GM19372 (cell line): ENCODE measurements around the gene SZT2.

ENCODE experiments used
- ATAC-seq: cut with Tn5 transposase; IDR thresholded peaks from one replicate; pipeline ENCODE4 v1.9.1; 2021; ENCODE audit warnings: mild to moderate bottlenecking, low read depth, moderate library complexity; ENCODE audit not compliant: unreplicated experiment

SZT2 gene

DNA sequence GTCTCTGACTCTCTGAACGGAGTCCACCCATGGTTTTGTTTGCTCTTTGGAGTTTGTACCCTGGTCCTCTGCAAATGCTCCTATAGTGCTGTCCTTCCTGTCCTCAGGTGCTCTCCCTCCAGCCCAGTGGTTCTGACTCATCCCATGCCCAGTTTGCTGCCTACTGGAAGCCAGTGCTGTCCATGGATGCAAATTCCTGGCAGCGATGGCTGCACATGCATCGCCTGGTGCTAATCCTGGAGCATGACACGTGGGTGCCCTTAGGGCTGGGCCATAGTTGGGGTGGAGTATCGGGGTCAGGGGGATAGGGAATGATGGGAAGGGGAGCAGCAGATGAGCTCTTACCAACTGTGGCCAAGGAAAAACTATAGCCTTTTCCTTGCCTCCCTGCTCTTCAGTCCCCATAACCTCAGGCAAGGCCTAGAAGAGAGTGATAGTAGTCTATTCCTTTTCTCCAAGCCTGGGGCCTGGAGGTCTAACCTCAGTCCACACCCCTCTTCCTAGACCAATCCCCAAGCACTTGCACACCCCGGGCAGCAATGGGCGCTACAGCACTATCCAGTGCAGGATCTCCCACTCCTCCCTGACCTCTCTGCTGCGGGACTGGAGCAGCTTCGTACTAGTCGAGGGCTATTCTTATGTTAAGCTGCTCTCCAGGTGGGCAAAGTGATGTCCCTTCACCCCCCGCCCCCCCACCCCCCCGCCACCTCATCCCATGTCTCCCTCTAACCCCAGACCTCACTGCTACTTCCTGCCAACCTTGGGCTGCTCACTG, 32.5 kb downstream of the SZT2 start:
- ATAC-seq: no peak

DNA sequence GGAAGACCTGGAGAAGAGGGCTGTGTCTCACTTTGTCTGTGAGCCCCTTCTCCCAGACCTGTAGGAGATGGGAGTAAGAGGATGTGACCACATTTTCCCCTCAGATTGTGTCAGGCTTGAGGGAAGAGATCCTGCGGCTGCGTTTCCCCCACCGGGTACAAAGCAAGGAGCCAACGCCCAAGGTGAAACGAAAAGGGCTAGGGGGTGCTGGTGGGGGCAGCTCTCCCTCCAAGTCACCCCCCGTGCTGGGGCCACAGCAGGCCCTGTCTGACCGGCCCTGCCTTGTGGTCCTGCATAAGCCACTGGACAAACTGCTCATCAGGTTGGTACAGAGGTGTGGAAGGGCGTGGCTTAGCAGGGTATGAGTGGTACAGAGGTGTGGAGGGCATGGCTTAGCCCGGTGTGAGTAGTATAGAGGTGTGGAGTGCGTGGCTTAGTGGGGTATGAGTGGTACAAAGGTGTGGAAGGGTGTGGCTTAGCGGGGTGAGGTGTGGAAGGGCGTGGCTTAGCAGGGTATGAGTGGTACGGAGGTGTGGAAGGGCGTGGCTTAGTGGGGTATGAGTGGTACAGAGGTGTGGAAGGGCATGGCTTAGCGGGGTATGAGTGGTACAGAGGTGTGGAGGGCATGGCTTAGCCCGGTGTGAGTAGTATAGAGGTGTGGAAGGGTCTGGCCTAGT, 33.4 kb downstream of the SZT2 start:
- no peak for ATAC-seq

DNA sequence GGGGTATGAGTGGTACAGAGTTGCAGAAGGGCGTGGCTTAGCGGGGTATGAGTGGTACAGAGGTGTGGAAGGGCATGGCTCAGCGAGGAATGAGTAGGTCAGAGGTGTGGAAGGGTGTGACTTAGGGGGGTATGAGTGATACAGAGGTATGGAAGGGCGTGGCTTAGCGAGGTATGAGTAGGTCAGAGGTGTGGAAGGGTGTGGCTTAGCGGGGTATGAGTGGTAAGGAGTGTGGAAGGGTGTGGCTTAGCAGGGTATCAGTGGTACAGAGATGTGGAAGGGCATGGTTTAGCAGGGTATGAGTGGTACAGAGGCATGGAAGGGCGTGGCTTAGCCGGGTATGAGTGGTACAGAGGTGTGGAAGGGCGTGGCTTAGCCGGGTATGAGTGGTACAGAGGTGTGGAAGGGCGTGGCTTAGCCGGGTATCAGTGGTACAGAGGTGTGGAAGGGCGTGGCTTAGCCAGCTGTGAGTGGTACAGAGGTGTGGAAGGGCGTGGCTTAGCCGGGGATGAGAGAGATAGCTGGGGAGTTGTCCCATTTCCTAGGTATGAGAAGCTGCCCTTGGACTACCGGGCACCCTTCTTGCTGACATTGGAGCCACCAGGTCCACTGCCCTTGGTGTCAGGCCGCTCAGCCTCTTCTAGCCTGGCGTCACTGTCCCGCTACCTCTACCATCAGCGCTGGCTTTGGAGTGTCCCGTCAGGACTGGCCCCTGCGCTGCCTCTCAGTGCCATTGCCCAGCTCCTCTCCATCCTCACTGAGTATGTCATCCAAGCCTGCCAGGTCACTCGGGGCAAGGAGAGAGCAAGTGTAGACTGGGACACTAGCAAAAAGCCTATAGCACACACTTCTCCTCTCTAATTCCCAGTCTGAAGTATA, 34.2 kb downstream of the SZT2 start:
- no peak for ATAC-seq

DNA sequence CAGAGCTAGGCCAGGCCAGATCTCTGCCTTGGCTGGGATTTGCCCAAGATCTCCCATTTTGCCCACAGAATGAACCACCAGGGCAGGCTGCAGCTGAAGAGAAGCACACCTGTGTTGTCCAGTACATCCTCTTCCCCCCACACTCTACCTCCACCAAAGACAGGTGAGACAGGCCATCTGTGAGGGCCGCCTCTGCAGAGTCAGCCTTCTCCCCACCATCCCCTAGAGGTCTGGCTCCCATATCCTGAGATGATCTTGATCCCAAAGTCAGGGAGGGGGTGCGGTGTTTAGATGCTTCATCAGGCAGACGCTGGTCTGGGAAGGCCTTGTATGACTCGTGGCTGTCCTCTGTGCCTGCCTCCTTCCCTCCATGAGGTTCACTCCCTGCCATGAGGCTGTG, 35.3 kb downstream of the SZT2 start:
- no peak for ATAC-seq

DNA sequence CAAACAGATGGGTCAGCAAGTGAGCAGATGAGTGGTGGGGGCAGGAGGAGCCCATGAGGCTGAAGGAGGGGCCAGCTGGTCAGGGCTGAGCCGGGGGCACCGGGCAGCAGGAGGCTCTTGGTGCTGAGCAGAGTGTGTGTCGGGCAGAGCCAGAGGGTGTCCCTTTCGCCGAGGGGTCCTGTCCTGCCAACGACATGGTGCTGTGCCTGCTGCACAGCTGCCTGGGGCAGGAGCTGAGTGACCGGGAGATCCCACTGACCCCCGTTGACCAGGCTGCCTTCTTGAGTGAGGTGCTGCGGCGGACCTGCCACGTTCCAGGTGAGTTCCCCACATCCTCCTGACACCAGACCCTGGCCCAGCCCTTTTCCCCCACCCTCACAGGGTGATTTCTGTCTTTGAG, 36.5 kb downstream of the SZT2 start:
- ATAC-seq: no peak

DNA sequence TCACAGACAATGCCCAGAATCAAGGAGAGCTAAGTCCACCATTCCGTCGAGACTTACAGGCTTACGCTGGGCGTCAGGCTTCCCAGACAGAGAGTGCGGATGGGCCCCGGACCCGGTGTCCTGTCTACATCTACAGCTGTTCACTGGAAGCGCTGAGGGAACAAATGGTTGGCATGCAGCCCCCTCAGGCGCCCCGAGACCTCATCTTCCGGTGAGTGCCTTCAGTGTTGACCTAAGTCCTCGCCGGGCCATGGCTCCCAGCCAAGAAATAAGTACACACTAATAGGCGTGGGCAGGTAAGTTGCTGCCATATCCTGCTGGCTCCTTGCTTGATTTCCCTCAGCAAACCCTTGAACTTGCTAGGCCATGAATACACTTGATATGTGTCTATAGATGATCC, 37.8 kb downstream of the SZT2 start:
- no peak for ATAC-seq

DNA sequence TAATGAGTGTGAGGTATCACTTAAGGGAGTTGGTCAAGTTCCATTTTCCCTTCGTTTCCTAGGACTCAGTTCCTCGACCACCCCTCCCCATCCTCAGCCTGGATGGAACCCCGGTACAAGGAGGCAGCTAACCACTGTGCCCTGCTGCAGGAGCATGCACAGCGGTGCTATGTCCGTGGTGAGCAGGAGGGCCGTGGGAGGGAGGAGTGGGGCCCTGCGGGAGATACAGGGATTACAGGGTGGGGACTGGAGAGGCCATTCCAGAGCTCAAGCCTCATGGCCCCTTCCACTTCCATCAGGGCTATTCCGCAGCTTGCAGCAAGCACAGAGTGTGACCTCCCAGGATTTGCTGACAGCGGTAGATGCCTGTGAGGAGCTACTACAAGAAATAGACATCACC, 38.2 kb downstream of the SZT2 start:
- ATAC-seq: no peak

DNA sequence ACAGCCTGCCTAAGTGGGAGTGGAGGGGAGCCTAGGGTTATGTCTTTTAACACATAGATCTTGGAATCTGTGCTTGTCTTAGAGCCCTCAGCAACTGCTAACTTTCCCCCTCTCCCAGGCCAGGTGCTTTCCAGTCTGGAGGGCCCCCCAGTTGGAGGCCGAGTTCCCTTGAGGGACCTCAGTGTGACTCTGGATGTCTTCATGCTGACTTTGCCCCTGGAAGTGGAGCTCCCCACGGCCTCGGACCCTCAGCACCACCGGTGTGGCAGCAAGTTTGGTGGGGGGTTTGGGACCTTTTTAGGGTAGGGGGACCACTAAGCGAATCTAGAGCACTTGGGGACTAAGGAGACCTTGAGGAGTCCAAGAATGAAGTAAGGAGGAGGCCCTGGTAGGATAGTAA, 41.1 kb downstream of the SZT2 start:
- no peak for ATAC-seq

DNA sequence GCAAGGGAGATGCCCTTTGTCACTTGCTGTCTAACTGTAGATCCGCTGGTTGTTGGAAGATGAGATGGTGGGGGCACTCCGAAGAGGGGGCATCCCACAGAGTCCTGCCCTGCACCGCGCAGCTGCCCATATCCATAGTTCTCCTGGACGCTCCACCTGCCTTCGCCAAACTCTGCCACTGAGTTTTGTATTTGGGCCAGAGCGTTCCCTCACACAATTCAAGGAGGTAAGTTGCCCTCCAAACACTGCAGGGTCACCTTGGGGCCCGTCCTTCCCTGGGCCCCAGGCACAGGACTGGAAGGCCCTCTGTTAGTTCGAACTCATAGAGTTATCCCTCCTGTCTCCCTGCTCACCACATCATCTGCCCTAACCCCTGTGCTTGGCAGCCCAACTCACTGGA, 42.0 kb downstream of the SZT2 start:
- ATAC-seq: no peak

DNA sequence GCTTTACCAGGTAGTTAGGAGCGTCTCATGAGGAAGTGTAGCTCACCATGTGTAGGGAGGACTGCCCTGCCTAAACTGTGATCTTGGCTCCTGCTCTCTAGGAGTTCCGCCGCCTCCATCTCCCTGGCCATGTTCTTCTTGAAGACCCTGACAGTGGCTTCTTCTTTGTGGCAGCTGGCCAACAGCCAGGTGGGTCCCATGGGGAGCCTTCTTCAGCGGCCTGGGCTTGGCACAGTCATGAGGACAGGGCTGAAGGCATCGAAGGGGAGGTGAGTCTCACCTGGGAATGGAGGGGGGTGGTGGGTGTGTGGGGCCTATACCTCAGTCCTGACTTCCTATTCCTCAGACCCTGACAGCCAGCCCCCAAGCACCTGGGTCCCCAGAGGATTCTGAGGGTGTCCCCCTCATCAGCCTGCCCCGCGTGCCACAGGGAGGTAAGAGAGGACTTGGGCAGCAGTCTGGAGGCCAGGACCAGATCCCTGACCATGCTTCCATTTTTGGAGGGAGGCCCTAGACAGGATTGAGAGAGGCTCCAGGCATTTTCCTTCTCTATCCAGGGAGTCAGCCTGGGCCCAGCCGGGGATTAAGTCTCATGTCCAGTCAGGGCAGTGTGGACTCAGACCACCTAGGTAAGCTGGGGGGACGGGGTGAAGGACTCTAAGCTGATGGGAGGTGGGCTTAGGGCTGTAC, 42.6 kb downstream of the SZT2 start:
- no peak for ATAC-seq

DNA sequence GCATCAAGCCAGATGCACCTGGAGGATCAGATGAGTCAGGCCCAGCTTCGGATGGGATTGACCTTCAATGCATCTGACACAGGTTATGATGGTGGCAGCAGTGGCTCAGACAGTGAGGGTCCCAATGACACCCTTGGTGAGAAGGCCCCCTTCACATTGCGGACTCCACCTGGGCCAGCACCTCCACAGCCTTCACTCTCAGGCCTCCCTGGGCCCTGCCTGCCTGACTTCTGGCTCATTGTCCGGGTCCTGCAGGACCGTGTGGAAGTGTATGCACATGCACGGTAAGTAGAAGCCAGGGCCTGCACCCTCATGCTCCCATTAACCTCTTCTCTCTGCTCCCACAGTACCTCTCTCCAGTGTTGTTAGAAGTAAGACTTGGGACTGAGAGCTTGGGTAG, 43.2 kb downstream of the SZT2 start:
- ATAC-seq: no peak

DNA sequence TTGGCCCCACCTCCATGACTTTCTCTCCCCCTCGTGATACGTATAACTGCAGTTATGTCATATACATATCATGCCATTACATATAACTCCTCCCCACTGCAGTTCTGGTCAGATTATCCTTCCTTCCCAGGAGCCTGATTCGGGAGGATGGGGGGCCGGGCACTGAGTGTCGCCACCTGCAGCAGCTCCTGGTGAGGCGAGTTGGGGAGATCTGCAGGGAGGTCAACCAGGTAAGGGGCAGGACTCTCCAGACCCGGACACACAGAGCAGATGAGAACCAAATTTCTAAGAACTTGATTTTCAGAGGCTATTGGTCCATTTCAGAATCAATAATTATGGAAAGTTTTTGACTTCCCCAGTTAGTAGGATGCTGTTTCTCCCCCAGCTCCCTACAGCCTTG, 44.6 kb downstream of the SZT2 start:
- no peak for ATAC-seq

DNA sequence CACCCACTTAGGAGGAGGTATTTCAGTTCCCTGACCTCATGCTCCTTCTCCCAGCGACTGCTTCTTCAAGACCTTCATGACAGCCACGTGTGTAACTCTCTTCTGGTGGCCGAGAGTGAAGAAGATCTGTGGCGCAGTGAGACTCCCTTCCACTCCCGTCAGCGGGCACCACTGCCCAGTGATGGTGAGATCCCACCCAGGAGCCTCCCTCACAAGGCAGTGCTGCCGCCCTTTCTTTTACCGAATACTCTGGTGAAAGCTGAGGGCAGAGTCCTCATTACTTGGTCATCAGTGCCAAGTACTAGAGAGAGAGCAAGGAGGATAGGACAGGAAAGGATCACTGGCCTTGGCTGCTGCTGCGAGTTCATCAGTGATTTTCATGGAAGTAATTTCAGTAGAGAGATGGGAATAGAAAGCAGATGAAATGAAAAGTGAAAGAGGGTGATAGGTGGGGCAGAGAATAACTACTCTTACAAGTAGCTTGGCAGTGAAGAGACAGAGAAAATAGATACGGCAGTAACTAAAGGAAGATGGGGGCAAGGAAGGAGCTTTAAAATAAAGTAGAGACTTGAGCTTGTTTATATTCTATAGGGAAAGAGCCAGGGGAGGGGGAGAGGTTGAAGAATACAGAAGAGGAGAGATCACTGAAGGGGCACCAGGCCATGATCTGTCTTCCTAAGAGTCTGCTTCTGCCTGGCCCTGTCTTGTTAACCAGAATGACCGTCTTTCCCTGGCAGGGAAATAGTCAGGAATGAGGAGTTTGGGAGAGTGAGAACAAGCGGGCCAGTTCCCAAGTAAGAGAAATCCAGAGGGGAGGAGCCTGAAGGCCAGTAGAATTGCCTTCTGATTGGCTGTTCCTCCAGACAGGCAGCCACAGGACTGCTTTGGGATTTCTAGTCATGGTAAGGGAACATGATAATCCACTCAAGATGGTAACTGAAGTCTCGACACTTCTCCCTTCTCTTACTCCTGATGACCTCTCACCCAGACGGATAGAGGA, 45.7 kb downstream of the SZT2 start:
- ATAC-seq: no peak

DNA sequence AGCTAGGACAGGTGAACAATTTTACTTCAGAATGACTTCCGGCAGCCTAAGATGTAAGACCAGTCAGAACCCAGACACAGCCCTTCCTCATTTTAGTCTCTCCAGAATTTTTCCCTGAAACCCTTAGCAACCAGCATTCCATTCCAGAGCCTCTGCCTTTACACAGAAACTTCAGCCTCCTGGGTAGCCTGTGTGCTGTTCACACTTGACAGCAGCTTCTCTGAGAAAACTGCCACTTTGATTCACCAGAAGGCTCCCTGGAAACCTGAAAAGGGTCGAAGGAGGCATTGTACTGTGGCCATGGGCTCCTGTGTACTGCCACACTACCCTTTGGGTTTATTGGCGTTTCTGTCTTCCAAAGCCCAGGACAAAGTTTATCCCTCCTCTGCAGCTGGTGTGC, 46.7 kb downstream of the SZT2 start:
- ATAC-seq: no peak

DNA sequence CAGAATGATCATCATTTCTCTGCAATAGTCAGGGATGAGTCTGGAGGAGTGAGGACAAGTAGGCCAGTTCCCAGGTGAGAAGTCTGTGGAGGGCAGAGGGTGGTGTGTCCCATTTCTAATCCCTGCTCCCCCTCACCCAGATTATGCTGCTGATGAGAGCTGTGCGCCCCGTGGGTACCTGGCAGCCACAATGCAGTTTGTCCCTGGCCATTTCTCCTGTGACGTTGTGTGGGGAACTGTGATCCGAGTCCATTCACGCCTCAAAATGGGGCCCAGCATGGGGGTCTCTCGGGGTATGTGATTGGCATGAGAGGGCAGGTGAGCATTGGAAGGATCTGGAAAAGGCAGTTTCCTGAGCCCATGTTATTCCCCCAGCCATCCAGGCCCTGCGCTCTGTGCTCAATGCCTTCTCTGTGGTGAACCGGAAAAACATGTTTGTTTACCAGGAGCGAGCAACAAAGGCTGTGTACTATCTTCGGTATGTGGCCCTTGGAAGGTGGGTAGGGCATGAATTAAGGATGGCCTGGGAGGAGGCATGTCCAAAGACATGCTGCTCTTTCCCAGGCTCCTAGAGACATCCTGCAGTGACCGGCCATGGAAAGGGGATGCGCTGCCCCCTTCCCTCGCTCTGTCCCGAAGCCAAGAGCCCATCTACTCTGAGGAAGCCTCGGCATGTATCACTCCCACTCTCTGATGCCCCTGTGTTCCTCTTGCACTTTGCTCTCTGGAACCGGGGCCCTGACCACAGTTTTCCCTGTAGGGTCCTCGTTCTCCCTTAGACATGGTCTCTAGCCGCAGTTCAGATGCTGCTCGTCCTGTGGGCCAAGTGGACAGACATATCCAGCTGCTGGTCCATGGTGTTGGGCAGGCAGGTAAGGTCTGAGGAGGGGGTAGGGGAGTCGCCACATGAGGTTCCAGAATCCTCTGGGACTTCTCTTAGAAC, 47.6 kb downstream of the SZT2 start:
- ATAC-seq: no peak

DNA sequence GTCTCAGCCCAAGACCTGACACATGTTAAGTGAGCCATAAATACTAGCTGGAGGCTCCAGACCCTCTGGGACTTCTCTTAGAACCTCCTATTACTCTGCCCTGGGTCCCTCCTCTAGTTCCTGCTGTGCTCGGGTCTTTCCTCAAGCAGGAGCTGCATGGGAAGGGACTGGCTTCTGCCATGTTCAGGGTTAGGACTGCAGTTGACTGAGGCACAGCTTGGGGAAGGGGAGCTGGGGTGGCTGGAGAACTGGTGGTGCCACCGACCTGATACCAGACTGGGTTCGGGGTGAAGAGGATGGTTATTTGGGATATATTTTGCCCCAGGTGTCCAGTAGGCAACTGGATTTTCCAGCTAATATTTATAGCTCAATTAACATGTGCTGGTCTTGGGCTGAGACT, 48.3 kb downstream of the SZT2 start:
- ATAC-seq: no peak

DNA sequence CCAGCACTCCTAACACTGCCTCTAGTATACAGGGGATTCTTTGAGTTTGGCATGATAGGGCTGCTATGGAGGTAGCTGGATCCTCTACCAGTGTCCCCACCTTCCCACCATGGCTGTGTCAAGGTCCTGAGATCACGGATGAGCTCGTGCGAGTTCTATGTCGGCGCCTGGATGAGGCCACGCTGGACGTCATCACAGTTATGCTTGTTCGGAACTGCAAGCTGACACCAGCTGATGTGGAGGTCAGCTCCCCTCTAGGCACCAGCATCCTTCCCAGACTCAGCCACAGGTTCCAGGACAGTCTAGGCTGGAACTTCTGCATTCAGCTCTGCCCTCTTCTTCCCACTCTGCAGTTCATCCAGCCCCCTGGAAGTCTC, 48.9 kb downstream of the SZT2 start:
- no peak for ATAC-seq

DNA sequence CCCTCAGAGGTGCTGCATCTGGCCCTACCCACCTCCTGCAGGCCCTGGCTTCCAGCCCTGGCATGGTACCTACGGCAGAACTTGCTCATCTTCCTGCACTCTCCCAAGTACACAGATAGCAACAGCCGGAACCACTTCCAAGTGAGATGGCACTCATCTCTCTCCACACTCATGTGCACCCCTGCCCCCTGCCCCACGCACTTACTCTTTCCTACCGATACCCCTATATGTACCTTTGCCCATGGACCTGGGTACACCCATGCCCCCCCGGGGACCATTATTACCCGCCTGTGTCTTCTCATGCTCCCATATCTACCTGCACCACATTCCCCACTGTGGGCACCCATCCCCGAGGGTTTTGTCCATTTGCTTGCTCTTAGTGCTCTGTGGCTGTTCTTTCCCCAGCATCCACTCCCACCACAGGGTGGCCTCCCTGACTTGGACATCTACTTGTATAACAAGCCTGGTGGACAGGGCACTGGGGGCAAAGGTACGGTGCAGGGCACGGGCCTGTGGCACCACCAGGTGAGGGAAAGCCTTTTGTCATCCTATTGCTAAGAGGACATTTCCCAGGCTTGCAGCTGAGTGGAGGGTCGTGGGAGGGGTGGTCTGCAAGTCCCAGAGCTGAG, 49.4 kb downstream of the SZT2 start:
- ATAC-seq: no peak
